Prostate gland (tissue), 2 donors: ENCODE measurements around the gene PIK3CG.

Source experiments
- POLR2A ChIP-seq: fragments of 450-650 bp; IDR thresholded peaks from one replicate; pipeline ENCODE4 v1.6.1; 2016; ENCODE audit warnings: antibody characterized with exemption, mild to moderate bottlenecking
- POLR2AphosphoS5 ChIP-seq: sonication (generic); formaldehyde crosslinking; IDR thresholded peaks from one replicate; pipeline ENCODE4 v1.6.1; 2017; ENCODE audit warnings: antibody characterized with exemption
- TF ChIP-seq, protein P1 (sequence below), 4 experiments: fragments of 200-600 bp in 2 of 4; fragments of 450-650 bp in 2 of 4; sonication (generic) in 2 of 4; IDR thresholded peaks; 1 replicate in 3 of 4; 2 replicates in 1 of 4; pipeline ENCODE4 v1.5.1; 2016 to 2019; ENCODE audit warnings: antibody characterized with exemption in 4 of 4, mild to moderate bottlenecking in 2 of 4, moderate library complexity in 2 of 4

GRCh38 chr7:106915407-106915806 is 50.3 kb downstream of the PIK3CG start:
- TF ChIP-seq, protein P1, sequence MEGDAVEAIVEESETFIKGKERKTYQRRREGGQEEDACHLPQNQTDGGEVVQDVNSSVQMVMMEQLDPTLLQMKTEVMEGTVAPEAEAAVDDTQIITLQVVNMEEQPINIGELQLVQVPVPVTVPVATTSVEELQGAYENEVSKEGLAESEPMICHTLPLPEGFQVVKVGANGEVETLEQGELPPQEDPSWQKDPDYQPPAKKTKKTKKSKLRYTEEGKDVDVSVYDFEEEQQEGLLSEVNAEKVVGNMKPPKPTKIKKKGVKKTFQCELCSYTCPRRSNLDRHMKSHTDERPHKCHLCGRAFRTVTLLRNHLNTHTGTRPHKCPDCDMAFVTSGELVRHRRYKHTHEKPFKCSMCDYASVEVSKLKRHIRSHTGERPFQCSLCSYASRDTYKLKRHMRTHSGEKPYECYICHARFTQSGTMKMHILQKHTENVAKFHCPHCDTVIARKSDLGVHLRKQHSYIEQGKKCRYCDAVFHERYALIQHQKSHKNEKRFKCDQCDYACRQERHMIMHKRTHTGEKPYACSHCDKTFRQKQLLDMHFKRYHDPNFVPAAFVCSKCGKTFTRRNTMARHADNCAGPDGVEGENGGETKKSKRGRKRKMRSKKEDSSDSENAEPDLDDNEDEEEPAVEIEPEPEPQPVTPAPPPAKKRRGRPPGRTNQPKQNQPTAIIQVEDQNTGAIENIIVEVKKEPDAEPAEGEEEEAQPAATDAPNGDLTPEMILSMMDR (IDR thresholded peaks at IDR 0.05): no peak
- TF ChIP-seq POLR2AphosphoS5: no peak
- TF ChIP-seq POLR2A: no peak
